Endothelial cell (in vitro differentiated cells): ENCODE results near the gene CAMK1D. TPM values are rescaled to one million over a fixed set of nuclear protein-coding genes. Genes with fewer than 3 reads are reported as not detected.
"Not testable (repeated sequence)": the region's sequence is repeated elsewhere in the genome, so short reads cannot be mapped to it uniquely, and the experiment has no call there.

Experiments
- DNase-seq: peaks from one replicate; pipeline ENCODE4 v3.0.0; 2021; ENCODE audit warnings: low spot score
- H3K27ac Mint-ChIP-seq: one replicate; pipeline ENCODE4 v1.8.0; 2021; ENCODE audit warnings: mixed read lengths, inconsistent platforms; ENCODE audit not compliant: unreplicated experiment
- H3K27me3 Mint-ChIP-seq: one replicate; pipeline ENCODE4 v1.8.0; 2021; ENCODE audit warnings: mild to moderate bottlenecking, moderate library complexity, mixed read lengths, inconsistent platforms; ENCODE audit not compliant: unreplicated experiment
- H3K36me3 Mint-ChIP-seq: one replicate; pipeline ENCODE4 v1.8.0; 2021; ENCODE audit warnings: mild to moderate bottlenecking, low read depth, mixed read lengths, inconsistent platforms; ENCODE audit not compliant: unreplicated experiment
- H3K4me1 Mint-ChIP-seq: one replicate; pipeline ENCODE4 v1.8.0; 2021; ENCODE audit warnings: mild to moderate bottlenecking, mixed read lengths, inconsistent platforms; ENCODE audit not compliant: unreplicated experiment
- H3K4me3 Mint-ChIP-seq: one replicate; pipeline ENCODE4 v1.8.0; 2021; ENCODE audit warnings: mild to moderate bottlenecking, mixed read lengths, inconsistent platforms; ENCODE audit not compliant: unreplicated experiment
- H3K9me3 Mint-ChIP-seq: one replicate; pipeline ENCODE4 v1.8.0; 2021; ENCODE audit warnings: mixed read lengths, inconsistent platforms; ENCODE audit not compliant: unreplicated experiment
- CTCF ChIP-seq: fragments of 200-600 bp; sonication (generic); IDR thresholded peaks from one replicate; pipeline ENCODE4 v1.5.0; 2021; ENCODE audit warnings: antibody characterized with exemption; ENCODE audit not compliant: unreplicated experiment
- total RNA-seq: library from RNA; stranded (reverse); fragmentation: NEBNext Ultra II Directional; extraction: Animal tissue kit (Norgen Biotek cat#: 25700); gene quantifications from one replicate; pipeline ENCODE4 v1.2.1, GENCODE V29; 2021; ENCODE audit not compliant: unreplicated experiment

CAMK1D gene
- total RNA-seq, 1 donor from 2014 or later: 4.1 TPM

DNA sequence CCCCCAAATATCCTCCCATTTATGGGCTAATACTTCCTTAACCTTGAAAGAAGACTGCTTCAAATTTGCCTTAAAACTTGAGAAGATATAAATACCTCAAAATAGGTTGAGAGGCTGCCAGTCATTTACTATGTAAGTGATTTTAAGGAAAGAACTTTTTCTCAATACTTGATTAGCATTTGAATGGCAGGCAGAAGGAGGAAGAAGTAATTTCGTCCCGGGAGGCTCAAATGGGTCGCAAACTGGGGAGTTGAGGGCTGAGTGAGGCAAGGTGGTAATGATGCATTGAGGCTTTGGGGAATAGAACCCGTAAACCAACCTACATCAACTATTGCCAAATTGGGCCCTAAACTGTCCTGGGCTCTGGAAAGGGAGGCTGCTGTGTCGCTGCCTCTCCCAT, 11.1 kb downstream of the CAMK1D start:
- Mint-ChIP-seq H3K36me3 (no peaks in the 10 kb centered on the region), H3K4me3 (no peak overlapping the region), H3K27me3 (no peaks in the 10 kb centered on the region), H3K9me3 (no peaks in the 10 kb centered on the region), H3K4me1 (peaks cover 3% of the 10 kb centered on the region), H3K27ac (no peak overlapping the region)
- TF ChIP-seq CTCF: no peak
- DNase-seq: no peak

- H3K9me3 Mint-ChIP-seq, DNase-seq, H3K27ac Mint-ChIP-seq, H3K4me3 Mint-ChIP-seq, H3K27me3 Mint-ChIP-seq, H3K36me3 Mint-ChIP-seq, H3K4me1 Mint-ChIP-seq: not testable (repeated sequence)
Measured at GRCh38 chr10:12361115-12361514, 11.8 kb downstream of the CAMK1D start.

DNA sequence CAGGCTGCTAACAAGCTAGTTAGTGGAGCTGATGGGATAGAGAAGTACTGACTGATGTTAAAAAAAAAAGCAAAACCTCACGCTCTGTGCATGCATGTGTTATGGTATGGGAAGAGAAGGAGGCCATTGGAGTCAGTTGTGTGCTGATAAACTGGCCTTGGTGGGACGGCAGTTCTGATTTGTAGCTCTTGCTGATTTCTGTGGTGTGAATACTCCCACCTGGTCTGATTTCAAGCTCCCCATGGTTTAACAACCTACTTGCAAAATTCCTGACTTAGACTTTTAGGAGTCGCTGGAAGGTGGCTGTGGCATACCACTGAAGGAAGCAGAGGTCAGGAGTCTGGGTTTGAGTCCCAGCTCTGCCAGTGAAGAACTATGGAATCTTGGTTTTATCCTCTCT, 15.2 kb downstream of the CAMK1D start:
- H3K4me3 Mint-ChIP-seq: no peak overlapping the region
- H3K4me1 Mint-ChIP-seq: peaks cover 3% of the 10 kb centered on the region
- H3K27me3 Mint-ChIP-seq: no peaks in the 10 kb centered on the region
- no peaks in the 10 kb centered on the region for H3K9me3 Mint-ChIP-seq
- no peak for TF ChIP-seq CTCF
- DNase-seq: no peak
- no peaks in the 10 kb centered on the region for H3K36me3 Mint-ChIP-seq
- H3K27ac Mint-ChIP-seq: no peak overlapping the region

DNA sequence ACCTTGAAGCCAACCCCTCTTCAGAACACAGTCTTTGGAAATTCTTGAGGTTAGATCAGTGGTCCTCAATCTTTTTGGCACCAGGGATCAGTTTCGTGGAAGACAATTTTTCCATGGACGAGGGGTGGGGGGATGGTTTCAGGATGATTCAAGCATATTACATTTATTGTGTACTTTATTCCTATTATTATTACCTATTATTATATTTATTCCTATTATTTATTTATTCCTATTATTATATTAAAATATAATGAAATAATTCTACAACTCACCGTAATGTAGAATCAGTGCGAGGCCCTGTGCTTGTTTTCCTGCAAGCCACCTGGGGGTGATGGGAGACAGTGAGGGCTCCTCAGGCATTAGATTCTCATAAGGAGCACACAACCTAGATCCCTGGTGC, 17.9 kb downstream of the CAMK1D start:
- no peaks in the 10 kb centered on the region for H3K27me3 Mint-ChIP-seq

GRCh38 chr10:12369982-12370381, 20.6 kb downstream of the CAMK1D start:
- DNase-seq: no peak
- no peak for TF ChIP-seq CTCF
- H3K36me3 Mint-ChIP-seq: no peaks in the 10 kb centered on the region
- no peaks in the 10 kb centered on the region for H3K4me1 Mint-ChIP-seq
- no peaks in the 10 kb centered on the region for H3K9me3 Mint-ChIP-seq
- H3K4me3 Mint-ChIP-seq: no peak overlapping the region
- H3K27ac Mint-ChIP-seq: no peak overlapping the region
- no peaks in the 10 kb centered on the region for H3K27me3 Mint-ChIP-seq

More for the DNA sequence above, 17.9 kb downstream of the CAMK1D start:
- Mint-ChIP-seq H3K36me3 (no peaks in the 10 kb centered on the region), H3K4me1 (no peaks in the 10 kb centered on the region), H3K27ac (no peak overlapping the region), H3K9me3 (no peaks in the 10 kb centered on the region), H3K4me3 (no peak overlapping the region)
- DNase-seq: no peak
- TF ChIP-seq CTCF: no peak

- H3K27ac Mint-ChIP-seq: no peak overlapping the region
- no peaks in the 10 kb centered on the region for H3K9me3 Mint-ChIP-seq
- DNase-seq: no peak
- TF ChIP-seq CTCF: no peak
- H3K4me3 Mint-ChIP-seq: no peak overlapping the region
- no peaks in the 10 kb centered on the region for H3K27me3 Mint-ChIP-seq
- no peaks in the 10 kb centered on the region for H3K36me3 Mint-ChIP-seq
- H3K4me1 Mint-ChIP-seq: no peaks in the 10 kb centered on the region
Measured at GRCh38 chr10:12372846-12373245, 23.5 kb downstream of the CAMK1D start.
